ENCODE measurements around the gene MCC.

The MCC gene

GRCh38 chr5:113364466-113364865 lies 123.8 kb downstream of the MCC start:
- DNase-seq (ENCODE audit: low spot score), result no peak

GRCh38 chr5:113361701-113362100 lies 126.6 kb downstream of the MCC start:
- no peak for DNase-seq (ENCODE audit: low spot score)

GRCh38 chr5:113359419-113359818 lies 128.8 kb downstream of the MCC start:
- no peak for DNase-seq (ENCODE audit: low spot score)

GRCh38 chr5:113358696-113359095 lies 129.6 kb downstream of the MCC start:
- DNase-seq (ENCODE audit: low spot score), result no peak

- no peak for DNase-seq (ENCODE audit: low spot score)
Observed at GRCh38 chr5:113357696-113358476, 130.4 kb downstream of the MCC start.

- no peak for DNase-seq (ENCODE audit: low spot score)
Observed at GRCh38 chr5:113356487-113356886, 131.8 kb downstream of the MCC start.

- DNase-seq (ENCODE audit: low spot score), result no peak
Observed at GRCh38 chr5:113354055-113354454, 134.2 kb downstream of the MCC start.

GRCh38 chr5:113347572-113347971 lies 140.7 kb downstream of the MCC start:
- DNase-seq (ENCODE audit: low spot score), result no peak

- DNase-seq (ENCODE audit: low spot score), result no peak
Observed at GRCh38 chr5:113344973-113345940, 143.0 kb downstream of the MCC start.

GRCh38 chr5:113343343-113343742 lies 144.9 kb downstream of the MCC start:
- no peak for DNase-seq (ENCODE audit: low spot score)

- no peak for DNase-seq (ENCODE audit: low spot score)
Observed at GRCh38 chr5:113340537-113340936, 147.7 kb downstream of the MCC start.

GRCh38 chr5:113338628-113339027 lies 149.6 kb downstream of the MCC start:
- DNase-seq (ENCODE audit: low spot score), result no peak

- DNase-seq (ENCODE audit: low spot score), result no peak
Observed at GRCh38 chr5:113337515-113338415, 150.5 kb downstream of the MCC start.

- no peak for DNase-seq (ENCODE audit: low spot score)
Observed at GRCh38 chr5:113336975-113337374, 151.3 kb downstream of the MCC start.

- DNase-seq (ENCODE audit: low spot score), result no peak
Observed at GRCh38 chr5:113333411-113333810, 154.8 kb downstream of the MCC start.

- DNase-seq (ENCODE audit: low spot score), result no peak
Observed at GRCh38 chr5:113331209-113331551, 157.1 kb downstream of the MCC start.

GRCh38 chr5:113330533-113331208 lies 157.6 kb downstream of the MCC start:
- no peak for DNase-seq (ENCODE audit: low spot score)

- no peak for DNase-seq (ENCODE audit: low spot score)
Observed at GRCh38 chr5:113329981-113330380, 158.3 kb downstream of the MCC start.

GRCh38 chr5:113325054-113325453 lies 163.2 kb downstream of the MCC start:
- no peak for DNase-seq (ENCODE audit: low spot score)

- no peak for DNase-seq (ENCODE audit: low spot score)
Observed at GRCh38 chr5:113321276-113321675, 167.0 kb downstream of the MCC start.

- DNase-seq (ENCODE audit: low spot score), result no peak
Observed at GRCh38 chr5:113320273-113320780, 167.9 kb downstream of the MCC start.
